RPMI7951 (cell line): ENCODE data around the gene DUS4L. TPM values are rescaled to one million over a fixed set of nuclear protein-coding genes. Genes with fewer than 3 reads are reported as not detected.

Experiments
- DNase-seq: peaks from one replicate; pipeline ENCODE4 v3.0.0-alpha.2; 2012; ENCODE audit warnings: low read depth
- total RNA-seq: library from RNA; depleted of rRNA; stranded (reverse); fragments of >200 nt; shearing (Covaris generic); gene quantifications from 2 replicates; pipeline ENCODE4 v1.2.3, GENCODE V29; 2014

Gene DUS4L
- total RNA-seq, 1 experiment from 2014 or later = 11.9 TPM

GRCh38 chr7:107579885-107580715 is 16.3 kb downstream of the DUS4L start, which contains the start of gene BCAP29:
BCAP29 (plus strand) TSS chr7:107580246; CDS start chr7:107580773, 527 bp downstream.
- DNase-seq = peak; percentile 77

DNA sequence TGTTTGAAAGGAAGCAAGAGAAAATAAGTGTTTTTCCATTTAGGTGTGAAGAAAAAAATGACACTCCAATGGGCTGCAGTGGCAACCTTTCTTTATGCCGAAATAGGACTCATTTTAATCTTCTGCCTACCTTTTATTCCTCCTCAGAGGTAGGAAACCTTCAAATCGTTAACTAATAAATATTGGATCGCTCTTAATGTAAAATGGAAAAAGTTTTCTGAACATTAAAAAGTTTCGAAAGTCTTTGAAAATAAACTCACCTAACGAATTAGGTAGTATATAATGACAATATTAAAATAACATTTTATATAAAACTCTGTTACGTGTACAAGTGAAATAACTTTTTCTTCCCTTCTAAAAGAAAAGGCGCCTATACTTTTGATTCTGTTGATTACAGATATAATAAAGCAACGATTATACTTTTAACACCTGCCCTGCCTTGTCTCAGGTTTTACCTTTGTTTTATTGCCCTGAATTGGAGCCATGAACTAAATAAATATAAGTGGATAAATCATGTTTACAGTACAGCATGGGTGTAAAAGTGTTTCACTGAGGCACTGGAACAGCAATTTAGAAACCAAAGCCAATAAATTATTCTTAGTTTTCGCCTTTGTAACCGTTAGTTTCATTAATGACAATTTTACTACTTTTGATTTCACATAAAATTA is 17.1 kb downstream of the DUS4L start:
- DNase-seq = no peak

DNA sequence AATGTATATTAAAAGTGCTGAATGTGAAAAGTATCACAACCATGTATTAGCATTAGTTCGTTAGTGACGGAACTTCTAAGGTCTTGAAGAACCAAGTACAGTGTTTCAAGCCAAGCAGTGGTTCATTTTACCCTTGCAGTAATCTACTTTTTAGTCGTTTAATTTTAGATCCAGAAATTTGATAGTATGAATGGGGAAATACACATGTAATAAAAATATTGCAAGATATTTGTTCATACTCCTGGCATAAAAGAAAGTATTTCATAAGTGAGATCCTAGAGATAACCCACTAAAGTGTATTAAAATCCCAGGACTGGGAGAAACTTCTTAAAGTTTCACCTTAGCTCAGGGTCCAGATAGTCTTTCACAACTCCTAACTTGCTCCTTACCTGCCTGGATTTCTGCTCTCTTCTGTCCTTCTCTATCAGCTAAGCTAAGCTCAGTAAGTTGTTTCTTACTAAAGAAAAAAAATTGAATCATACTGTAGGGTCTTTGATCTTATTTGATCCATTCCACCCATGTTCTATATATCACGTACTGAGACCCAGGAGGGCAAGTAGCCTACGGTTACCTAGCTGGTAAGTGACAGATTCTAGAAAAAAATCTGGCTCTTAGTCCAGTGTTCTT is 17.7 kb downstream of the DUS4L start:
- no peak for DNase-seq

- peak; percentile 18 for DNase-seq
Measured at GRCh38 chr7:107582875-107583274, 19.1 kb downstream of the DUS4L start.

GRCh38 chr7:107584716-107585115 is 20.9 kb downstream of the DUS4L start:
- DNase-seq = no peak

DNA sequence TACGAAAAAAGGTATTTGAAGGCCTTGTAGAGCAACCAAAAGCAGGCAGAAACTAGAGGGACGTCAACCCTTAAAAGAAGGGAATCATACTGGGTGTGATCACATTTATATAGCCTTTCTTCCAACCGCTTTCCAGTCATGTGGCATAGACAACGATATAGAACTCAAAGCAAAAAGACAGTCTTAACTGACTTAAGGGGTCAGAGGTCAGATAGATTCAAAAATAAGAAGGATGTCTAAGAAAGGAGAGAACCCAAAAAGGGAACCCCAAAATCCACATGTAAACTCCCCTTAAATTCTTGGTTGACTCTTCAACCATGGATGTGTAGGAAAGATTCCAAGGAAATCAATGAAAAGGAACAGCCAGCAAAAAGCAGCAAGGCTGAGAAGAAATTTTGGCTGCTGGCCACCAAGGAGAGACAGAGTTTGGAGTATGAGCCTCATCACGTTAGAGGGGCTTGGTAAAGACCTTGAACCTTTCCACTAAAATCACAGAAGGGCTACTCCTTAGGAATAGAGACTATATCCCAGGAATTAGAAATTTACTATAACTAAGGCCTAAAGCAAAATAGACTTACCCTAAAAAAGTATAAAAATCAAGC is 24.9 kb downstream of the DUS4L start:
- DNase-seq = no peak

DNA sequence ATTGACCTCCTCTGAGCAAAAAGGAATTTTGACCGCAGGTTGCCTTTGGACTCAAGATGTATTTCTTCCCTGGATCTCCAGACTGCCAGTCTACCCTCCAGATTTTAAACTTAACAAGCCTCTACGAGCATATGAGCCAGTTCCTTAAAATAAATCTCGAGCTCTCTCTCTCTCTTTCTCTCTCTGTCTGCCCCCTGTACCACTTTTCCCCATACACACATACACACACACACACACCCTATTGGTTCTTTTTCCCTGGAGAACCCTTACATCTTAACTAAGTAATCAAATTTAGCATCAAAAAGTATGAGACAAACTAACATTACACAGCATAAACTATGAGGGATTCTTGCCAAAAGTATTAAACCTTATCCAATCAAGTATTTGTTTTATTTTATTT is 27.6 kb downstream of the DUS4L start:
- DNase-seq = no peak

GRCh38 chr7:107592361-107593024 is 28.7 kb downstream of the DUS4L start:
- peak; percentile 21 for DNase-seq

DNA sequence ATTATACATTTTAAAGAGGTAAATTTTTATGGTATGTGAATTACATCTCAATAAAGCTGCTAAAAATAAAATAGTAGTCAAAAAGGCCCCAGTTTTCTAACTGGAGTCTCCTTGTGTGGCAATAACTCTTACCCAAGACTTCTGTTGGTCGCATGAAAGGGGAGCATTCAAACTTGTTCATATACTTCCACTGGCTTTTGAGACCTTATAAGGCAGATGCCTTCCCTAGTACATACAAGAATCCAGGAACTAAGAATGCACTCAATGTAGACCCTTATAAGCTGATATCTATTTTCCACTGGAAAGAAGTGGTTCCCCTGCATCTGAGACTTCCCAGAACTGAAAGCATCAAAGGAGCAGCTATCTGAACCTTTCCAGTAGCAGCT is 29.2 kb downstream of the DUS4L start:
- peak; percentile 38 for DNase-seq

GRCh38 chr7:107594961-107595737 is 31.4 kb downstream of the DUS4L start:
- DNase-seq = peak; percentile 92

GRCh38 chr7:107596881-107597581 is 33.3 kb downstream of the DUS4L start:
- DNase-seq = no peak

- no peak for DNase-seq
Measured at GRCh38 chr7:107597582-107597916, 33.8 kb downstream of the DUS4L start.

DNA sequence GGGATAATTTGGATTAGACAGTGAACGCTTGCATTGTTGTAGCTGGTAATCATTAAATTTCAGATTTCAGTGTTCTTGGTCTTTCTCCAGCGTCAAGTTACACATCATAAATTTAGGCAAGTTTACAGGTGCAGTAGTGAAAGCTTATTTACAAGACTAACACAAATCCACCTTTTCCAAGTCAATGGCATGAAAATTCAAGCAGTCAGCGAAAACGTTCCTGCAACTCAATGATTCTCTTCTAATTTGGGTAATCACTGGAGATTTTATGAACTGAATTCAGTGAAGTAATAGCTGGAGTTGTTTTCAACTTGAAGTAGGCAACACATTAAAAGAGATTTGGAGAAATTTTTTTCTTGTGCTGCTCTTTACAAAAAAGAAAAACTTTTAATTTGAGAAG is 34.2 kb downstream of the DUS4L start:
- DNase-seq = no peak

- DNase-seq = no peak
Measured at GRCh38 chr7:107599262-107599661, 35.5 kb downstream of the DUS4L start.

DNA sequence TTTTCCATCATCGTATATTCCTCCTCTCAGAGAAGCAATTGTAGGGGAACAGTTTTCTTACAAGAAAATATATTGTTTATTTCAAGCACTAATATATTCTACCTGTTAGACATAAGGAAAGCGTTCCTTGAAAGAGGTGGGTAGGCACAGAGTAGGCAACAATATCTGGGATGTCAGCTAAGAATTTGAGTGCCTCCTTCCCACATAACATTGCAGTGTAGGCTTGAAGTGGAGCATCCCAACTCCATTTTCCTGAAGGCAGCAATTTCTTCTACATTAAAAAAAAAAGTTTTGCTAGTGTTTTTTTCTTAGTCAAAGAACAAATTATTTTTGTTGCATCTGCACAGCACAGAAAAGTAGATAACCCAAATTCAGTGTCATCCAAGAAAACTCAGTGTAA is 37.0 kb downstream of the DUS4L start:
- DNase-seq = no peak

- no peak for DNase-seq
Measured at GRCh38 chr7:107605218-107605815, 41.5 kb downstream of the DUS4L start.

- DNase-seq = no peak
Measured at GRCh38 chr7:107606303-107606702, 42.5 kb downstream of the DUS4L start.

DNA sequence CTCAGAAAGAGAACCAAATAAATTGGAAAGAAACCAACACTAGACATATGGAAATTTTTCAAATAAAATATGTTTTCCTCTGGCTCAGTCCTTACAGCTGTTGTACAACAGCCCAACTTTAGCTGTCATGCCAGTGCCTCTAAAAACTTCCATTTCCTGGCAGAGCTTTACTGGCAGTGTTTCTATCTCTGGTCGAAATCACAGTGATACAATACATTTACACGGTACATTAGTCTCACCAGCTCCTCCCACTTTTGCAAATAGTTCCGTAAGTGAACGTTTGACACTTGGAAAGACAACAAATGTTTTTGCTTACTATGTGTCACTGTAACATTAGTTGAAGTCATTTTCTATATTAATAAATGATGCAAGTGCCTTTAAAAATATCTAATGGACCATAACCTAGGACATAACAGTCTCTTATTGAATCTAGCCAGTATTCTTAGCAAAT is 46.1 kb downstream of the DUS4L start:
- DNase-seq = no peak

GRCh38 chr7:107610323-107610722 is 46.6 kb downstream of the DUS4L start:
- DNase-seq = no peak

DNA sequence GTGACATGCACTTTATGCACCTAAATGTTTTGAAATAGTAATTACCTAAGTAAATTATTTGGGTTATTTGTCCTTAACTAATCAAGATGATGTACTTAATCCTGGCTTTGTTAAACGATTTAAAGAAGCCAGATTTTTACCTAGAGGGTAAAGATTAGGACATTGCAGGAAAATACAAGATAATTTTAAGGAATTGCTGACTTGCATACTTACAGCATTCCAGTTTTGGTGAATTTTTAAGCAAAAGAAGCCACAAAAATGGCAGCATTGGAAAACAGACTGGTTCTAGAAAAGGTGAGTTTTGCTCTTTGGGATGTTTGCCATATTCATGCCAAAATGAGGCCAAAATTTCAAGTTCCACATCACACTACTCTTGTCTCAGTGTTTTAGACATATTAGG is 49.7 kb downstream of the DUS4L start:
- no peak for DNase-seq
